ENCODE data around the gene IQSEC1. TPM values are rescaled to one million over a fixed set of nuclear protein-coding genes. Genes with fewer than 3 reads are reported as not detected.

The IQSEC1 gene
- total RNA-seq, 4 donors from 2014 or later, result 31.9 to 35.8 (median 34.8) TPM

- WGBS, 2 donors, result 90 to 96% methylated on average over 32 to 39 of the region's 40 CpGs
- DNase-seq (ENCODE audit: low spot score in 2 of 2), result no peak
- TF ChIP-seq POLR2A (IDR thresholded peaks at IDR 0.05) (no peak), CTCF (IDR thresholded peaks at IDR 0.05) (no peak)
- intact Hi-C loops (cut with DNase I; ENCODE audit: low total_unique reads), result no loop called here
- H3K4me3 ChIP-seq (ENCODE audit: low read depth, poor library complexity, severe bottlenecking), result no peak overlapping the region
These were observed 174.1 kb downstream of the IQSEC1 start for GRCh38 chr3:12898965-12899755.

- no peak overlapping the region for H3K4me3 ChIP-seq (ENCODE audit: low read depth, poor library complexity, severe bottlenecking)
- 90 to 91% methylated on average over 22 of the region's 22 CpGs for WGBS, 2 donors
- no peak for DNase-seq (ENCODE audit: low spot score in 2 of 2)
- TF ChIP-seq POLR2A (IDR thresholded peaks at IDR 0.05) (no peak), CTCF (IDR thresholded peaks at IDR 0.05) (no peak)
- intact Hi-C loops (cut with DNase I; ENCODE audit: low total_unique reads), result no loop called here
These were observed 174.8 kb downstream of the IQSEC1 start for GRCh38 chr3:12898290-12898964.

GRCh38 chr3:12897381-12898289 lies 175.6 kb downstream of the IQSEC1 start:
- TF ChIP-seq CTCF (IDR thresholded peaks at IDR 0.05) (no peak), POLR2A (IDR thresholded peaks at IDR 0.05) (no peak)
- no peak overlapping the region for H3K4me3 ChIP-seq (ENCODE audit: low read depth, poor library complexity, severe bottlenecking)
- intact Hi-C loops (cut with DNase I; ENCODE audit: low total_unique reads), result no loop called here
- DNase-seq (ENCODE audit: low spot score in 2 of 2), result no peak
- 59 to 62% methylated on average over 13 of the region's 13 CpGs for WGBS, 2 donors

- DNase-seq (ENCODE audit: low spot score in 2 of 2), result no peak
- no peak overlapping the region for H3K4me3 ChIP-seq (ENCODE audit: low read depth, poor library complexity, severe bottlenecking)
- intact Hi-C loops (cut with DNase I; ENCODE audit: low total_unique reads), result no loop called here
- TF ChIP-seq CTCF (IDR thresholded peaks at IDR 0.05) (no peak), POLR2A (IDR thresholded peaks at IDR 0.05) (no peak)
- 52 to 57% methylated on average over 14 of the region's 14 CpGs for WGBS, 2 donors
These were observed 176.9 kb downstream of the IQSEC1 start for GRCh38 chr3:12896063-12896985.

Data from lower leg skin (tissue), 4 donors.